Putamen (tissue), 1 donor: ENCODE results near the gene ARV1.

Source experiments
- DNase-seq: peaks from one replicate; pipeline ENCODE4 v3.0.0-alpha.2; 2016; ENCODE audit warnings: low spot score

Gene ARV1

GRCh38 chr1:230978491-230979388, at the start of gene ARV1, which contains the start of gene TTC13:
Gene ARV1, plus strand, starts transcription at chr1:230979094. Its CDS starts 12 bp downstream, at chr1:230979106.
Gene TTC13, minus strand, starts transcription at chr1:230978861. Its CDS starts 31 bp downstream, at chr1:230978830.
- peak; percentile 98 for DNase-seq

- no peak for DNase-seq
Observed at GRCh38 chr1:230930986-230931385, 47.9 kb upstream of the ARV1 start.

DNA sequence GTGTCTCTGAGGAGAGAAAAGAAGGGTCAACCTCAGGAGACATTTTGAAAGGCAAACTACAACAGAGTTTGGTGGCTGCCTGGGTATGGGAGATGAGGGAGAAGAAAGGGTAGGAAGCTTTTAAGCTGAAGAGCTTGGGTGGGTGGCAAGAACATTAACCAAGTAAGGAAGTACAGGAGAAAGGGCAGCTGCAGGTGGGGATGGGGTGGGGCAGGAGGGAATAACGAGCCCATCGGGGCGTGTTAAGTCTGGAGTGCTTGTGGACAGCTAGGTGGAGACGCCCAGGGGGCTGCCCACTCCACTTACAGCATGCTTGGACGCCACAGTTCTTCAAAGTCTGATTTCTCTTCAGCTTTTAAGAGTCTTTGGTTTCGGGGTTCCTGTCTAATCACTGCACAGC, 43.0 kb upstream of the ARV1 start:
- no peak for DNase-seq

DNA sequence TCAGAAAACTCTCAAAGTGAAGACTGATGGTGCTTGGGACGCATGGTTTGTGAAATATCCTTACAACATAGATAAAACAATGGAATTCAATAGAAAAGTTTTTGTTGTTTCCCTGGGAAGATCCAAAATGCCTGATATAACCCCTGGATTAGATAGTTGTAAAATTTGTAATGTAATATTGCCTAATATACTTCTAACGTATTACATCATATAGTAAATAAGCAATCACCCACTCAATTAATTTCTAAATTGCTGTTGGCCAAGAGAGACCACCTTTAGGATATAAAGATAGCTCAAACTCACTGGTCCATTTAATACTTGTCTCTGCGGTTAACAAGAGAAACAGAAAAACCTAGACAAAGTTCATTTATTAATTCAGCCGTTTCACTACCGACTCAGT, 42.4 kb upstream of the ARV1 start:
- no peak for DNase-seq

DNA sequence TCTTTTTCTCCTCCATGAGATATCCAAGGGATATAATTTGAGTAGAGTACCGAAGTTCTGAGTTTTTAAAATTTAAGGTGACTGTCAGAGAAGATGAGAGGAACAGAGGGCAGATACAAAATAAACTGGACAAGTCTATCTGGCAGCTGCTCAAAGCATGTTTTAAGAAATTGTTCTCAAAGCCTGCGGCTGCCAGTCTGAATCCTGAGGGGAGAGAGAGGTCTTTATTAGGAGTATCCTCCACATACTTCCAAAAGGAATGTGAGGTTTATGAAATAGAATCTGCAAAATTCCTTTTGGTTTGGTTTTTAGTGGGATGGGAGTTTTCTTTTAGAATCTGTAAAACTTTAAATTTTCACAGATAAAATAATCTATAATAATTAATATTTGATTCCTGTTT, 41.5 kb upstream of the ARV1 start:
- no peak for DNase-seq

DNA sequence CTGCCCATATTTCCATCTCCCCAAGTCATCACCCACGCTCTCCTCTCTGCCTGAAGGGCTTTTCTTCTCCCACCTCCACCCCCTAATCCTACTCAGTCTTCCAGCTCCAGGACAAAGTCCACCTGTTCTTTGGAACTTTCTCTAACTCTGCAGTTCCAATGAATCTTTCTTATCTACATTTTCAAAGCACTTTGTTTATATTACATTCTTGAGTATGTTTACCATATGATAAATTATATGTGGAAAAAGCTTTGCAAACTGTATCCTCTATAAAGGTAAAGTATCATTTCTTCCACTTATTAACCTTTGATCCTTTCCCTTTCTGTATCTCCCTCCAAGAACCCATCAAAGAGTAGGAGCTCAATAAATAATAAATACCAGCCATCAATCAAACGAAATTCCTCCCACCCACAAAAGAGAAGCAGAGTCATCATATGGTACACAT, 39.9 kb upstream of the ARV1 start:
- DNase-seq = no peak

DNA sequence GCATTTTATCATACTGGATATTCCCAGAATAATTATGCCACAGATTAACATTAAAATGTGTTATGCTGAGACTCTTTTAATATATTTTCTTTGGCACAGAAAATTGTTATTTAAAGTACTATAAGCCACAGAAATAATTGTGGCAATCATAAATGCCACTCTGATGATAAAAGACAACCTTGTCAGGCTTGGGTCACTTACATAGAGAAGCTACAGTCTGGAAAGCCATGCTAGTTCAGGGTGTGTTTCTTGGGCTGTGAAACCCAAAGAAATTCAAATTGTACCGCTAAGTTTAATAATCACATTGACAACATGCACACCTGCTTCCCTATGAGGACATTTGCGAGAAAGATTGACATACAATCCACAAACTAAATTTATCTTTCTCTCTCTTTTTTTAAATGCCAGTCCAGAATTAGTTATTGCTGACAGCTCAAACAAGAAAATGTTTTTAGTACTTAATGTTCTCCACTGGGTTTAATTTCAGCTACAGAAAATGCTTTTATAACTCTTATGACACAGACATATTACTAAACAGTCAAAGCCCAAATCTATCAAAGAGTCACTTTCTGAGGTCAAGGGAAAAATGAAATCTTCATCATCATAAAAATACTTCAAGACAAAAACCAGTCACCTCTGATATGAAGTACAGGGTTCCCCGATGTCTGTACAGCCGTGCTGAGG, 38.9 kb upstream of the ARV1 start:
- peak; percentile 34 for DNase-seq

- DNase-seq = peak; percentile 17
Observed at GRCh38 chr1:230940848-230941247, 38.0 kb upstream of the ARV1 start.

- no peak for DNase-seq
Observed at GRCh38 chr1:230943048-230943593, 35.8 kb upstream of the ARV1 start.

DNA sequence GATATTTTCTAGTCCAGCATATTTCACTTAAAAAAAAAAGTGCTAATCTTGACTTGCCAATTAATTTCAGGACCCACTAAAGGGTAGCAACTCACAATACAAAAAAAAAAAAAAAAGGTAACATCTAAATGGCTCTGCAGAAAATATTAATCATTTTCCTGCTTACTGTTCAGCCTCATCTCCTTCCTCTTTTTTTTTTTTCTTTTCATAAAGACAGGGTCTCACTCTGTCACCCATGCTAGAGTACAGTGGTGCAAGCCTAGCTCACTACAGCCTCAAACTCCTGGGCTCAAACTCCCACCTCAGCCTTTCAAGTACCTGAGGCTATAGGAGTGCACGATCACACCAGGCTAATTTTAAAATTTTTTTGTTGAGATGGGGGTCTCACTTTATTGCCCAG, 30.6 kb upstream of the ARV1 start:
- no peak for DNase-seq

DNA sequence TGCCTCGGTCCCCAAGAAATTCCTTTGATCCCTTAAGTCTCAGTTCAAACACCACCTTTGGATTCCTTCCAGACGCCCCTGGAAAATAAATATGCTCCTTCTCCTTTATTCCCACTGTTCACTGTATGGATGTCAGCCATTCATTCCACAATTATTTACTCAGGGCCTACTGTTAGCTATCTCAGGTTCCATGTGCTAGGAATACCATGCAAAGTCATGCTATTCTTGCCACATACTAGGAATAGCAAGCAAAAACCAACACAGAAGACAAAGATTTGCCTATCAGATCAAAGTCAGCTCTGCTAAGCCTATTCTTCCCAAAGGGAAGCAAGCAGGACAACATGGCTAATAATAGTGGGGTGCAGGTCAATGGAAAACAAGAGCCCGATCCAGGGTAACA, 30.0 kb upstream of the ARV1 start:
- DNase-seq = no peak

DNA sequence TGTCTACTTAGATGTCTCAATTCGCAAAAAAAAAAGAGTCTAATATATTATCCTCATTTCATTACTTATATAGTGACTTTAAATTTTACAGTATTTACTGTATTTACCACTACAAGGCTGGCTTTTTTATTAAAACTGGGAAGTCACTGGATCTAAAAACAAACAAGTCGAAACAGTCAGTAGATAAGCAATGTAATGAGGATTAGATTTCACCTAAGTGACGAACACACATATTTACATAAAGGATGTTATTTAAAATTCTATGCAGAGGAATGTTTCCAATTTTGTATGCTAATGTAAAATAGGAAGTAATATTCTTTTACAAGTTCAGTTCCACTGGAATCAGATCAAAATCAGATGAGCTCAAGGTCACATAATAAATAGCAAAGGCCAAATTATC, 28.5 kb upstream of the ARV1 start:
- DNase-seq = no peak

- DNase-seq = no peak
Observed at GRCh38 chr1:230957580-230957989, 21.3 kb upstream of the ARV1 start.

DNA sequence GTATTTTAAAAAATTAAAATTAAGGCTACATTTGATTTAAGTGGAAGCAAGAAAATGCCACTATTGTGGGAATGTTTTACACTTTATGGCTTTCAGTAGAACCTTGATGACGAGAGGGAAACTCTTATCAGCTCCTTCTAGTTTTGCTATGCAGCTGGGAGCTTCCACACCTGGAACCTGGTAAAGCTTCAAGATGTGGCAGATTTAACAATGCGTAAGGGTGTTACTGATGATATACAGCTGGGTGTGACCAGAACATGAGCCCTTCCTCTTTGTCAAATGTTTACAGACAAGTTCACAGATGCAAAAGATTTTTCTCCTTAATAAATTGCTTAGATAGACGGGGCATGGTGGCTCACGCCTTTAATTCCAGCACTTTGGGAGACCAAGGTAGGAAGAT, 20.5 kb upstream of the ARV1 start:
- no peak for DNase-seq

DNA sequence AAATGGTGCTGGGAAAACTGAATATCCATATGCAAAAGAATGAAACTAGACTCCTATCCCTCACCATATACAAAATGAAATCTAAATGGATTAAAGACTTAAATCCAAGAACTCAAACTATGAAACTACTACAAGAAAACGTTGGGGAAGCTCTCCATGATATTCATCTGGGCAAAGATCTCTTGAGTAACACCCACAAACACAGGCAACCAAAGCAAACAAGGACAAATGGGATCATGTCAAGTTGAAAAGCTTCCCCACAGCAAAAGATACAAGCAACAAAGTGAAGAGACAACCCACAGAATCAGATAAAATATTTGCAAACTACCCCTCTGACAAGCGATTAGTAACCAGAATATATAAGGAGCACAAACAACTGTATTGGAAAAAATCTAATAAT, 14.0 kb upstream of the ARV1 start:
- no peak for DNase-seq

- DNase-seq = no peak
Observed at GRCh38 chr1:230965535-230965934, 13.4 kb upstream of the ARV1 start.

- no peak for DNase-seq
Observed at GRCh38 chr1:230966358-230966873, 12.5 kb upstream of the ARV1 start.

- no peak for DNase-seq
Observed at GRCh38 chr1:230970432-230970831, 8.5 kb upstream of the ARV1 start.

GRCh38 chr1:230971771-230972170, 7.1 kb upstream of the ARV1 start:
- no peak for DNase-seq

DNA sequence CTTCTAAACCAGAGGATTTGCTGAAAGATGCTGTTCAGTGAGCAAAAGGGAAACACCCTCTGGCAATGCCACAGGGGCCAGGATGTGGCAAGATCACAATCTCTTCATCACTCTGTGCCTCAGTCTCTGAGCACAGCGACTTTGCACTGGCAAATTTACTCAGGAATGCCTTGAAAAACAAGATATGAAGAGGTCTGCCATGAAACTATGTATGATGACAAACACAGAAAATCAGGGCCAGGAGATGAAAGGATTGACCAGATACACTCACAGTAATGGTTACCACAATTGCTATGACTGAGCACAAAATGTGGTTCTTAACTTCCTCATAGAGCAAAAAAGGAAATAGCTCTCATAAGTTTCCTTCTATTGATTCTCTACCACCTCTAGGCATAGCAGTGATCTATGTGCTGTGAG, 6.0 kb upstream of the ARV1 start:
- DNase-seq = no peak

DNA sequence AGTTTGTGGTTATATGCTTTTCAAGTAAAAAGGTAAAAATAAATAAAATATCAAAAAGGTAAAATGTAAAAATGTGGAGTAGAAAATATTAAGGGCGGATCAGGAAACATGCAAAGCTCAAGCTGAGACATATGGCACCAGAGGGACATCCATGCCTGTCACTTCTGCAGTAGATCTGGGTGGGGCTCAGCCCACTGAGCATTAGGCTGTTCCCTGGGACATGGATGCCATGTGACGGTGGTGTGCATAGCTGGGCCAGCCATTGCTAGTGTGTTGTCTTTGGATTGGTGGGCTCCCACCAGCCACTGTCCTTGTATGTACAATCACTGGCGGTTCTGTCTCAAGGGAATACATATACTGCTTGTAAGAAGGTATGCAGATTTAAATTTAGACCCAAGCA, 3.3 kb upstream of the ARV1 start:
- no peak for DNase-seq

DNA sequence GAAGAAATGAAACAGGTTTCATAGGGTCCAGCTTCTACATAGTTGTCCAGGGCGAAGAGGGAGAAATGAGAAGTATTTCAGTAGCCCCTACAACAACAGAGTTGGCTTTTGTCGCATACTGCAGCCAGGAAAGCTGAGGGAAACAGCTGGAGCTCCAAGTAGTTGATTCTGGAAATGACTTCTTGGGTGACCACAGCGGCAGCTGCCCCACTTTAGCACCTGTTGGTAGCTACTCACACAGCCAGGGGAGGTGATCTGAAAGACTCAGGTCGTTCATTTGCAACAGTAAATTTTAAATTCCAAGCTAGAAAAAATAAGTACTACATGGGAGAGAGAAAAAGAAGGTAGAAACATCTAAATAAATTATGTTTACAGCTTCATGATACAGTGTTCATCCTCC, 2.5 kb upstream of the ARV1 start:
- no peak for DNase-seq
